WTC11 (cell line): ENCODE results near the gene OR4N5.

Source experiments
- ETV6 ChIP-seq: sonication (generic); formaldehyde crosslinking; IDR thresholded peaks from 2 replicates; pipeline ENCODE4 v1.8.1; 2022; ENCODE audit warnings: mild to moderate bottlenecking, missing genetic modification reagents
- FOXK1 ChIP-seq: sonication (generic); formaldehyde crosslinking; IDR thresholded peaks from 2 replicates; pipeline ENCODE4 v1.8.0; 2022; ENCODE audit warnings: mild to moderate bottlenecking, moderate library complexity, missing genetic modification reagents
- NFE2L1 ChIP-seq: sonication (generic); formaldehyde crosslinking; IDR thresholded peaks from 2 replicates; pipeline ENCODE4 v1.8.1; 2023; ENCODE audit warnings: missing genetic modification reagents
- ZNF423 ChIP-seq: fragments of 250-450 bp; sonication (Bioruptor Pico); IDR thresholded peaks from 2 replicates; pipeline ENCODE4 v2.1.2; 2022; ENCODE audit warnings: mild to moderate bottlenecking, moderate library complexity
- TF ChIP-seq, protein P1 (sequence below): fragments of 200-600 bp; IDR thresholded peaks from 2 replicates; pipeline ENCODE4 v1.8.0; 2022; ENCODE audit warnings: antibody characterized with exemption
- TF ChIP-seq, protein P2 (sequence below): sonication (generic); formaldehyde crosslinking; conservative IDR thresholded peaks from 2 replicates; pipeline ENCODE4 v1.8.1; 2022; ENCODE audit warnings: mild to moderate bottlenecking, missing genetic modification reagents
- TF ChIP-seq, protein P3 (sequence below): sonication (generic); formaldehyde crosslinking; IDR thresholded peaks from 2 replicates; pipeline ENCODE4 v1.8.0; 2022; ENCODE audit warnings: mild to moderate bottlenecking, missing genetic modification reagents

- TF ChIP-seq, protein P1, sequence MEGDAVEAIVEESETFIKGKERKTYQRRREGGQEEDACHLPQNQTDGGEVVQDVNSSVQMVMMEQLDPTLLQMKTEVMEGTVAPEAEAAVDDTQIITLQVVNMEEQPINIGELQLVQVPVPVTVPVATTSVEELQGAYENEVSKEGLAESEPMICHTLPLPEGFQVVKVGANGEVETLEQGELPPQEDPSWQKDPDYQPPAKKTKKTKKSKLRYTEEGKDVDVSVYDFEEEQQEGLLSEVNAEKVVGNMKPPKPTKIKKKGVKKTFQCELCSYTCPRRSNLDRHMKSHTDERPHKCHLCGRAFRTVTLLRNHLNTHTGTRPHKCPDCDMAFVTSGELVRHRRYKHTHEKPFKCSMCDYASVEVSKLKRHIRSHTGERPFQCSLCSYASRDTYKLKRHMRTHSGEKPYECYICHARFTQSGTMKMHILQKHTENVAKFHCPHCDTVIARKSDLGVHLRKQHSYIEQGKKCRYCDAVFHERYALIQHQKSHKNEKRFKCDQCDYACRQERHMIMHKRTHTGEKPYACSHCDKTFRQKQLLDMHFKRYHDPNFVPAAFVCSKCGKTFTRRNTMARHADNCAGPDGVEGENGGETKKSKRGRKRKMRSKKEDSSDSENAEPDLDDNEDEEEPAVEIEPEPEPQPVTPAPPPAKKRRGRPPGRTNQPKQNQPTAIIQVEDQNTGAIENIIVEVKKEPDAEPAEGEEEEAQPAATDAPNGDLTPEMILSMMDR: no peak
- TF ChIP-seq, protein P2, sequence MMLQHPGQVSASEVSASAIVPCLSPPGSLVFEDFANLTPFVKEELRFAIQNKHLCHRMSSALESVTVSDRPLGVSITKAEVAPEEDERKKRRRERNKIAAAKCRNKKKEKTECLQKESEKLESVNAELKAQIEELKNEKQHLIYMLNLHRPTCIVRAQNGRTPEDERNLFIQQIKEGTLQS (CRISPR knock-in tag): no peak
- TF ChIP-seq FOXK1 (CRISPR knock-in tag) (no peak), NFE2L1 (CRISPR knock-in tag) (no peak), ZNF423 (CRISPR knock-in tag) (no peak), ETV6 (no peak)
- TF ChIP-seq, protein P3, sequence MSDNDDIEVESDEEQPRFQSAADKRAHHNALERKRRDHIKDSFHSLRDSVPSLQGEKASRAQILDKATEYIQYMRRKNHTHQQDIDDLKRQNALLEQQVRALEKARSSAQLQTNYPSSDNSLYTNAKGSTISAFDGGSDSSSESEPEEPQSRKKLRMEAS (CRISPR knock-in tag): no peak
Measured at GRCh38 chr14:20138520-20138919, at the start of gene OR4N5.
